Mesenchymal stem cell (in vitro differentiated cells and primary cell): Measurements from ENCODE around the gene AAGAB.

Source experiments
- DNase-seq: peaks from one replicate; pipeline ENCODE4 v3.0.0-alpha.2; 2013
- H2AFZ ChIP-seq: one replicate; pipeline ENCODE4 v1.6.1; 2013; ENCODE audit warnings: low read depth, mild to moderate bottlenecking, control low read depth, inconsistent platforms, low read length, moderate library complexity
- H2AK5ac ChIP-seq: 2 replicates; pipeline ENCODE4 v1.6.1; 2013; ENCODE audit warnings: low read length, moderate library complexity, mild to moderate bottlenecking, inconsistent platforms; ENCODE audit not compliant: severe bottlenecking
- H2BK120ac ChIP-seq: one replicate; pipeline ENCODE4 v1.6.1; 2013; ENCODE audit warnings: low read depth, mild to moderate bottlenecking, inconsistent platforms, low read length, moderate library complexity
- H2BK12ac ChIP-seq, 2 experiments: one replicate each; pipeline ENCODE4 v1.6.1; 2013; ENCODE audit warnings: inconsistent platforms in 2 of 2, low read length in 2 of 2, mild to moderate bottlenecking in 2 of 2, moderate library complexity in 2 of 2, control low read depth in 1 of 2
- H2BK15ac ChIP-seq: one replicate; pipeline ENCODE4 v1.6.1; 2013; ENCODE audit warnings: mild to moderate bottlenecking, low read depth, inconsistent platforms; ENCODE audit not compliant: poor library complexity, severe bottlenecking
- H2BK5ac ChIP-seq: 2 replicates; pipeline ENCODE4 v1.6.1; 2013; ENCODE audit warnings: low read depth, mild to moderate bottlenecking, low read length, control low read depth, inconsistent platforms; ENCODE audit not compliant: poor library complexity, severe bottlenecking
- H3K14ac ChIP-seq, 2 experiments: one replicate each; pipeline ENCODE4 v1.6.1; 2013; ENCODE audit warnings: inconsistent platforms in 2 of 2, low read length in 2 of 2, control low read depth in 1 of 2, mild to moderate bottlenecking in 1 of 2, moderate library complexity in 1 of 2
- H3K18ac ChIP-seq, 2 experiments: one replicate each; pipeline ENCODE4 v1.6.1; 2013; ENCODE audit warnings: inconsistent platforms in 2 of 2, low read length in 2 of 2, control low read depth in 1 of 2, low read depth in 1 of 2, mild to moderate bottlenecking in 1 of 2
- H3K23ac ChIP-seq, 2 experiments: one replicate each; pipeline ENCODE4 v1.6.1; 2013; ENCODE audit warnings: inconsistent platforms in 2 of 2, low read length in 2 of 2, mild to moderate bottlenecking in 2 of 2, moderate library complexity in 2 of 2, control low read depth in 1 of 2
- H3K27ac ChIP-seq: 2 replicates; pipeline ENCODE4 v1.5.1; 2013; ENCODE audit warnings: mild to moderate bottlenecking, moderate library complexity, low read length, control low read depth, inconsistent platforms; ENCODE audit not compliant: poor library complexity, severe bottlenecking
- H3K27me3 ChIP-seq, 2 experiments: 2 replicates each; pipeline versions ENCODE4 v1.6.1 to v1.7.0; 2013; ENCODE audit warnings: low read length in 2 of 2, mild to moderate bottlenecking in 2 of 2, moderate library complexity in 2 of 2, control low read depth in 1 of 2, inconsistent platforms in 1 of 2; ENCODE audit not compliant: control insufficient read depth in 1 of 2, insufficient read depth in 1 of 2
- H3K36me3 ChIP-seq, 2 experiments: 2 replicates each; pipeline versions ENCODE4 v1.6.1 to v1.7.0; 2013; ENCODE audit warnings: low read length in 2 of 2, control low read depth in 1 of 2, inconsistent platforms in 1 of 2, low read depth in 1 of 2, mild to moderate bottlenecking in 1 of 2; ENCODE audit not compliant: insufficient read depth in 2 of 2, control insufficient read depth in 1 of 2
- H3K4ac ChIP-seq, 2 experiments: one replicate each; pipeline ENCODE4 v1.6.1; 2013; ENCODE audit warnings: inconsistent platforms in 2 of 2, low read length in 2 of 2, mild to moderate bottlenecking in 2 of 2, moderate library complexity in 2 of 2, control low read depth in 1 of 2, low read depth in 1 of 2
- H3K4me1 ChIP-seq: 2 replicates; pipeline ENCODE4 v1.6.1; 2013; ENCODE audit warnings: low read depth, low read length, control low read depth; ENCODE audit not compliant: control insufficient read depth, insufficient read depth
- H3K4me2 ChIP-seq: 2 replicates; pipeline ENCODE4 v1.6.1; 2013; ENCODE audit warnings: low read length, mild to moderate bottlenecking, inconsistent platforms; ENCODE audit not compliant: poor library complexity, severe bottlenecking
- H3K4me3 ChIP-seq, 2 experiments: 2 replicates each; pipeline versions ENCODE4 v1.5.1 to v1.7.0; 2013; ENCODE audit warnings: low read length in 2 of 2, mild to moderate bottlenecking in 2 of 2, control low read depth in 1 of 2, low read depth in 1 of 2; ENCODE audit not compliant: insufficient read depth in 1 of 2
- H3K79me1 ChIP-seq: replicated peaks from 2 replicates; pipeline ENCODE4 v1.6.1; 2013; ENCODE audit warnings: mild to moderate bottlenecking, control low read depth, low read length, inconsistent platforms; ENCODE audit not compliant: poor library complexity, severe bottlenecking
- H3K9ac ChIP-seq: 2 replicates; pipeline ENCODE4 v1.7.0; 2013; ENCODE audit warnings: mild to moderate bottlenecking, low read length, moderate library complexity
- H3K9me3 ChIP-seq: 2 replicates; pipeline ENCODE4 v1.7.0; 2013; ENCODE audit warnings: mild to moderate bottlenecking, low read length; ENCODE audit not compliant: control insufficient read depth
- H4K8ac ChIP-seq: one replicate; pipeline ENCODE4 v1.6.1; 2013; ENCODE audit warnings: inconsistent platforms, mild to moderate bottlenecking, low read length, moderate library complexity
- H4K91ac ChIP-seq: one replicate; pipeline ENCODE4 v1.6.1; 2013; ENCODE audit warnings: mild to moderate bottlenecking, low read length, inconsistent platforms
- WGBS: methylation state at CpG from one replicate; pipeline ENCODE4 v1.1.7; 2013; ENCODE audit warnings: mixed read lengths; 5-methylcytosine and 5-hydroxymethylcytosine counted together

AAGAB gene

DNA sequence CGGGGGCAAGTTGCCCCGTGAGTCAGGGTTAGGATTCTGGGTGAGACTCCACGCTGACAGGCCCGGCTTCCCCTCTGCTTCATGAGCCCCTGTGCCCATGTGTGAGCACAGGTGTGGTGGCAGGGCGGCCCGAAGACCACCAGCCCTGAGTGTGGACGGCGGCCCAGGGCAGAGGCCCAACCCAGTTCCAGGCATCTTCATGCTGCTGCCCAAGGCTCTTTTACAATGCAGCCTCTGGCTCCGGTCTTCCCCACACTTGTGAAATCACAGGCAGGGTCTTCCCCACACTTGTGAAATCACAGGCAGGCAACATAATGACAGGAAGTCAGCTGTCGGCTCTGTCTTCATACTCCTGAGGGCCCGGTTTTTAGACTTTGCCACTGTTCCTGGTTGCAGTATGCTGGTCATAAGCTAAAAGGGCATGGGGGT lies 78.8 kb downstream of the AAGAB start:
- 54% methylated on average over 11 of the region's 11 CpGs for WGBS
- Histone ChIP-seq H4K91ac (peak overlapping the region; percentile 79), H3K18ac (peak overlapping the region; percentile 81 to 90), H3K27me3 (no peaks in the 10 kb centered on the region), H2BK120ac (no peak overlapping the region), H2BK15ac (peak overlapping the region; percentile 55), H3K79me1 (peaks cover 10% of the 10 kb centered on the region), H2BK5ac (no peak overlapping the region), H2AK5ac (peak overlapping the region; percentile 16), H3K36me3 (peaks cover 39 to 93% of the 10 kb centered on the region in 2 experiments), H3K9me3 (no peaks in the 10 kb centered on the region), H3K4me1 (peaks cover 39% of the 10 kb centered on the region), H4K8ac (peak overlapping the region; percentile 43), H3K14ac (no peak overlapping the region), H2AFZ (no peak overlapping the region), H3K9ac (no peak overlapping the region), H3K4me2 (no peak overlapping the region), H3K23ac (peak overlapping the region in 1 of 2 experiments; percentile 57), H3K27ac (no peak overlapping the region), H3K4me3 (no peak overlapping the region), H2BK12ac (peak overlapping the region; percentile 46 to 69), H3K4ac (peak overlapping the region; percentile 13 to 75)
- DNase-seq, result peak; percentile 93

DNA sequence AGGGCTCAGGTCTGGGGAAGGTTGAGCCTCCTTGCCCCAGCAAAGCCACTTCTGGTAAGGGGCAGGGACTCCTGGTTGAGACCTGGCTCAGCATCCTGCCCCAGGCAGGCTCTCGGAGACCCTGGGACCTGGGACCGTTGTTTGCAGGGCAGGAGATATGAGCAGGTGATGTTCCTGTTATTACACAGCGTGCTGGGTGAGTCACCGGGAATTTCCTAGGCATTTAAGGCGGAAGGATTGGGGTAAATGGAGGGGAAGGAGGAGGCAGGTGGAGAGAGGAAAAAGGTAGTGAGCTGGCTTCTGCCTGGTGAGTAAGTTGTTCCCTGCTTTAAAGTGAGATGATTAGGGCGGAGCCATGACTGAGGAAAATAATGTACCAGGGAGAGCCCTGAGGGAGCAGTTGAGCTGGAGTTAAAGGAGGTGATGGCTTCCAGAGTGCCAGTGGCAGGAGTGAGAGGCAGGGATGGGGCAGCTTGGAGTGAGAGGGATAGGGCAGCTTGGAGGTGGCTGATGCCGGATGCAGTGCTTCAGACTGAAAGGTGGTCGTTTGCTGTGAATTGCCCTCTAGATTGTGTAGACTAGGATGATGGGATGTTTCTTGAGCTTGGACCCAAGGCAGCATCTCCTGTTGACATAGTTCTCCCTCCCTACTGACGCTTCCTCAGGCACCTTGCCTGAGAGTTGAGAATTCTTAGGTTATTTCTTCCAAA lies 79.4 kb downstream of the AAGAB start:
- Histone ChIP-seq H2BK12ac (peak overlapping the region; percentile 46 to 69), H2BK15ac (peak overlapping the region; percentile 55), H3K9ac (no peak overlapping the region), H2BK120ac (no peak overlapping the region), H2AFZ (no peak overlapping the region), H3K18ac (peak overlapping the region; percentile 73 to 81), H3K27ac (no peak overlapping the region), H3K4ac (peak overlapping the region in 1 of 2 experiments; percentile 75), H3K36me3 (peaks cover 41 to 93% of the 10 kb centered on the region in 2 experiments), H3K4me3 (no peak overlapping the region), H3K27me3 (no peaks in the 10 kb centered on the region), H3K4me2 (no peak overlapping the region), H2BK5ac (no peak overlapping the region), H2AK5ac (no peak overlapping the region), H3K23ac (no peak overlapping the region), H3K4me1 (peaks cover 37% of the 10 kb centered on the region), H4K8ac (no peak overlapping the region), H3K9me3 (no peaks in the 10 kb centered on the region), H3K79me1 (peaks cover 9% of the 10 kb centered on the region), H3K14ac (no peak overlapping the region), H4K91ac (peak overlapping the region; percentile 79)
- DNase-seq, result peak; percentile 79
- WGBS, result 57% methylated on average over 9 of the region's 9 CpGs

DNA sequence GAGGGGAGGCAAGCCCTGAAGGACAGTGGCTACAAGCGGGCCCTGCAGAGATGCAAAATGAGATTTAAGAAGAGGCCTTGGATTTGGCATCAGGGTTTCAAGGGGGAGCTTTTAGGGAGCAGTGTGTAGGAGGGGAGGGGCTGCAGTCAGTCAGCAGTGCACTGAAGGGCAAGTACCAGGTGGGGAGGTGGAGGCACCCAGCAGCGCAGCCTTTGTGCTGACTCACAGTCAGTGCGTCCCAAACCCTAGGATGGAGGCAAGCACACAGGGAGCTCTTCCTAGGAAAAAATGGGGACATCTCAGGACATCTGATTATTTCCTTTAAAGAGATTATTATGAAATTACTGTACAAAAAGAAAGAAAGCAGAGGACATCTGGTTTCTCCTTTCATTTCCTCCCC lies 80.0 kb downstream of the AAGAB start:
- Histone ChIP-seq H4K91ac (peak overlapping the region; percentile 76), H2AK5ac (no peak overlapping the region), H3K9me3 (no peaks in the 10 kb centered on the region), H3K4me1 (peaks cover 39% of the 10 kb centered on the region), H3K18ac (peak overlapping the region; percentile 38 to 63), H3K4me2 (no peak overlapping the region), H3K4me3 (no peak overlapping the region), H3K23ac (no peak overlapping the region), H2BK15ac (no peak overlapping the region), H3K4ac (no peak overlapping the region), H2AFZ (no peak overlapping the region), H3K79me1 (peaks cover 7% of the 10 kb centered on the region), H3K27ac (no peak overlapping the region), H3K14ac (no peak overlapping the region), H2BK5ac (no peak overlapping the region), H3K9ac (no peak overlapping the region), H4K8ac (peak overlapping the region; percentile 31), H3K27me3 (no peaks in the 10 kb centered on the region), H2BK12ac (peak overlapping the region; percentile 46 to 56), H3K36me3 (peaks cover 36 to 93% of the 10 kb centered on the region in 2 experiments), H2BK120ac (no peak overlapping the region)
- WGBS, result 96% methylated on average over 1 of the region's 3 CpGs
- DNase-seq, result no peak

DNA sequence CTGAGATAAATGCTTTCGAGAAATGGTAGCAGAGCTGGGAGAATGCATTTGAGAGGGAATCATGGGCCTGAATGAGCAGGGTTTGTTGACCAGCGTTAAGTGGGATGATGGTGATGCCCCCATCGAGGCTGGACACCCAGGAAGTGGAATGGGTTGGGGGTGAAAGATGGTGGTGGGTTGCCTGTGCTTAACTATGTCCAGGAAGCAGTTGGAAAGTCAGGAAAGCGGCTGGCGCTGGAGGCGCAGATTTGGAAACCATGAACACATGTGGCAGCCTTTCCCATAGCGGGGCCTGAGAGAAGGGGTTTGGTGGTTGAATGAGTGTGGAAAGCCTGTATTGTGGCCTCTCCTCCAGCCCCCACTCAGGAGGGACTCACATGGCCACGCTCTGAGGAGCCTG lies 80.7 kb downstream of the AAGAB start:
- Histone ChIP-seq H3K36me3 (peaks cover 35 to 92% of the 10 kb centered on the region in 2 experiments), H3K4me1 (peaks cover 35% of the 10 kb centered on the region), H2BK120ac (no peak overlapping the region), H3K23ac (peak overlapping the region in 1 of 2 experiments; percentile 34), H3K9me3 (no peaks in the 10 kb centered on the region), H2BK5ac (no peak overlapping the region), H3K79me1 (peaks cover 7% of the 10 kb centered on the region), H3K4me3 (no peak overlapping the region), H2AK5ac (no peak overlapping the region), H3K27me3 (no peaks in the 10 kb centered on the region), H2AFZ (no peak overlapping the region), H3K18ac (peak overlapping the region in 1 of 2 experiments; percentile 48), H2BK15ac (no peak overlapping the region), H3K14ac (no peak overlapping the region), H3K27ac (no peak overlapping the region), H3K4ac (peak overlapping the region in 1 of 2 experiments; percentile 2), H2BK12ac (peak overlapping the region; percentile 1 to 45), H3K4me2 (no peak overlapping the region), H3K9ac (no peak overlapping the region), H4K8ac (peak overlapping the region; percentile 27), H4K91ac (peak overlapping the region; percentile 76)
- no peak for DNase-seq
- WGBS, result 98% methylated on average over 6 of the region's 8 CpGs
